RPMI8226 (cell line): Measurements from ENCODE around the gene IVL.

ENCODE experiments used
- DNase-seq: peaks from one replicate; pipeline ENCODE4 v3.0.0-alpha.2; 2015

Gene IVL

DNA sequence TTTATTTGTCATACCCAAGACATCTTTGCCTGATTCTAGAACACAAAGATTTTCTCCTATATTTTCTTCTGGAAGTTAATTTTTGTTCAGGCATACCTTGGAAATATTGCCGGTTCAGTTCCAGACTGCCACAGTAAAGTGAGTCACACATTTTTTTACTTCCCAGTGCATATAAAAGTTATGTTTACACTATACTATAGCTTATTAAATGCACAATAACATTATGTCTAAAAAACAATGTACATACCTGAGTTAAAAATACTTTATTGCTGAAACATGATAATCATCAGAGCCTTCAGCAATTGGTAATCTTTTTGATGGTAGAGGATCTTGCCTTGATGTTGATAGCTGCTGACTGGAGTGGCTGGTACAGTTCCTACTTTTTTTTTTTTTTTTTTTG lies 20.2 kb upstream of the IVL start:
- DNase-seq, result no peak

DNA sequence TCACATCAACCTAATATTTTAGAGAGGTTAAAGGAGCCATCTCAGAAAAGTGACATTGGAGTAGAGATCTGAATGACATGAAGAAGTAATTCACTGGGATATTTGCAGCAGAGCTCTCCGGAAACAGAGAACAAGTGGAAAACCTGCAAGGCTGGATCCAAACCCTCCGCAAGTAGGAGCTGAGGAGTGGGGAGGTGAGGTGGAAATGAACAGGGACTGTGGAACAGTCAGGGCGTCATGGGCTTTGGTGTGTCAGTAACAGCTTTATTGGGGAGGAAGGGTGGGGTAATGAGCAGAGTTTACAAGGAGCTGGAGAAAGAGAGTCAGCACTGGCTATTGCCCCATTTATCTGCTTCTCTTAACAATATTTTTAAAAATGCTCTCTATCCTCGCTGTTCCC lies 9.3 kb upstream of the IVL start:
- no peak for DNase-seq

DNA sequence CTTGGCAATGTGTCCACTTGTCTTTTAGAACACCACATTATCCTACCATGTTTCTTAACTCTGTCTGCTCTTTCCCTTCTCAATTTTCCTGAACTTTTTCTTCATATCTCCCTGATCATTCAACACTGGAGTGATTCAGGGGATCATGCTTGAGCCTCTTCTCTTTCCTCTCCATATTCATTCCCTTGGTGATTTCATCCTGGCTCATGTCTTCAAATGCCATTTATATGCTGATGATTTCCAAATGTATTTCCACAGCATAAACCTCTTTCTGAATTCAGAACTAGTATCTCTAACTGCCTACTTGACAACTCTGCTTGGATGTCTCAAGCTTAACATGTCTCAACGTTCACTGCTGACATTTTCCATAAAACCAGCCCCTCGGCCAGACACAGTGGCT lies 8.5 kb upstream of the IVL start:
- no peak for DNase-seq

DNA sequence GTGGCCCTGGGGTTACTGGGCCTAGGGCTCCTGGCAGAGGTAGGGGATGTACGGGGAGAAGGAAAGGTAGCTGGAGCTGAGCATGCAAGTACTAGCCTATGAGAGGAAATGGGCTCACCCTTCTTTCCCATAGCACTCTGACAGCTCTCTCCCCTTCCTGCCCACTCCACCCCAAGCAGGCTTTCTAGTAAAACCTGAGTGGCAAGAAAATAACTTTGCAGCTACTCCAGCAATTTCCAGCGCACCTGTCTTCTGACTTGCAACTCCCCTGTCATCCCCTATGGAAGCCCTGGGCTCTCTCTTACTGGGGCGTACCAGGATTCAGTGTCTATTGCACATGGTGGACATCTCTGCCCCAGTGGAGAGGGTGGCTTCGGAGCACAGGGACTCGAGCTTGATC lies 6.7 kb upstream of the IVL start:
- no peak for DNase-seq

GRCh38 chr1:152902636-152903035 lies 5.7 kb upstream of the IVL start:
- no peak for DNase-seq

DNA sequence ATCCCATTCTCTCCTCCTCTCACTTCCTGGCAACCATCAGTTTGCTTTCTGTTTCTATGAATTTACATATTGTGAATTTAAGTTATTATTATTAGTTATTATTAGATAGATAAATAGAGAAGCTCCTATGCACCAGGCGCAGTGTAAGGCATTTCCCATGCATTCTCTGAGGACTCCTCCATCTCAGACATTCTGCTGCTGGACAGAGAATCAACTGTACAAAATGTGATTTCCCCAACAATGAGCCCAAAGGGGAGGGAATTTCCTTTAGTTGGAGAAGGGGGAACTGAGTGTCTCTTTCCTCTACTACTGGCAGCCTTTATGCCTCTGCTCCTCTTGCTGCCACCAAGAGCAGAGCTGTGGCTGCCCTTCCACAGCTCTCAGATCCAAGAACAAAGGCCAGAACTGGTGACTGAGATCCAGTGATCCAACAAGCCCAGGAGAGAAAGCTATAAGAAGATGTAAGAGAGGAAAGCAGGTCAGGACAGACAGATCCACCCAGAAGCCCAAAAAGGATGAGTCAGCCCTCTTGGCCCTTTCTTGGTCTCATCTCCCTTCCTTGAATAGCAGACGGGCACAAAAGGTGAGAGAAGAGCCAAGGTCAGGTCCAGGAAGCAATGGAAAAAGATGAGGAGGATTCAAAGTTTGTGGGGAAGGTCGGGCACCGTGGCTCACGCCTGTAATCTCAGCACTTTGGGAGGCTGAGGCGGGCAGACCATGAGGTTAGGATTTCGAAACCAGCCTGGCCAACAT lies 3.5 kb upstream of the IVL start:
- no peak for DNase-seq

DNA sequence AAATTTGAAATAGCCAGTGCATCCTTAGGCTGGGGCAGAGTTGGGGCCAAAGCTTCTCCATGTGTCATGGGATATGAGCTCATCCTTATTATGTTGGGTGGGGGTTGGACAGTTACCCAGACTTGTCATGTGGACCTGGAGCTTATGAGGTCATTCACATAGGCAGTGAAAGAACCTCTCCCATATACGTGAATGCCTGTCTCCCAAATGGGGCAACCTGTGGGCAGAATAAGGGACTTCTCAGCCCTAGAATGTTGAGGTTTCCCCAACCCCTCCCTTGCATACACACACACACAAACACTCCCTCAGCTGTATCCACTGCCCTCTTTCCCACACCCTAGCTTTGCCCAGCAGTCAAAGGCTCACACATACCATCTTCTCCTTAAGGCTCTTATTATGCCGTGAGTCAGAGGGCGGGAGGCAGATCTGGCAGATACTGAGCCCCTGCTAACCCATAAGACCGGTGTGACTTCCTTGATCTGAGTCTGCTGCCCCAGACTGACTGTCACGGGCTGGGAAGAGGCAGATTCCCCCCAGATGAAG lies 2.3 kb upstream of the IVL start:
- no peak for DNase-seq

DNA sequence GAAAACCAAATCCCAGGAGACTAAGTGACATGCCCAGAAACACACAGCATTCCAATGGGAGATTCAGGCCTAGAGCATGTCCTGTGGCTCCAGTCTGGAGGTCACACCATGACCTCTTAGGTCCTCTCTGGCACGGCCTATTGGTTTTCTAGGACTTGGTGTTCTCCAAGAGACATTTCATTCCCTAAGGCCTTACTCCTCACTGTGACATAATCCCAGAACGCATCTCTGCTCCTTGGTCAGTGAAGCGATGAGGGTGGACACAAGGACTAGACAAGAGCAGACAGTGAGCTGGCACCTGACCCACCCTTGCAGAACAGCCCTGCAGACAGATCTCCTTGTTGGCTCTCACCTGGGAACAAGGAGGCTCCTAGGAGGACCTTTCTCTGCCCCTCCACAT lies 860 bp downstream of the IVL start:
- DNase-seq, result no peak

- no peak for DNase-seq
These were observed 4.1 kb downstream of the IVL start for GRCh38 chr1:152912471-152912870.

- no peak for DNase-seq
These were observed 4.6 kb downstream of the IVL start for GRCh38 chr1:152912900-152913299.

- peak; percentile 15 for DNase-seq
These were observed 9.4 kb downstream of the IVL start for GRCh38 chr1:152917794-152918193.

DNA sequence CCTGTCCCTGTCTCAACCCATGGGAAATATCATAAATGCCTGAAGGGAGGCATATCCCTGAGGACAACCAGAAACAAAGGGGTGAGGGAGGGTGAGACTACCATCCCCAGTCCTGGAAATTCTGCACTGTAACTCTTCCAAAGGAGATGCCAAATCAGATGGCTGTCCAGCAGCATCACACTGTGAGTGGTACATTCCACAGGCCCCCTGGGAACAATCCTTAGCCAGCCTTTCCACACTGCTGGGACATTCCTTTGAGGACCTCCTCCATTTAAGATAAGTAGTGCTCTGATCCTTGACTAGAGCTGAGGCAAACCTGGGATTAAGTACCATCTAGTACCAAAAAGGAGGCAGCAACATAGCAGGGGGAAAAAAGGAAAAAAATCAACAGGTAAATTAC lies 10.7 kb downstream of the IVL start:
- DNase-seq, result no peak

GRCh38 chr1:152924191-152924590 lies 15.8 kb downstream of the IVL start:
- peak; percentile 12 for DNase-seq

DNA sequence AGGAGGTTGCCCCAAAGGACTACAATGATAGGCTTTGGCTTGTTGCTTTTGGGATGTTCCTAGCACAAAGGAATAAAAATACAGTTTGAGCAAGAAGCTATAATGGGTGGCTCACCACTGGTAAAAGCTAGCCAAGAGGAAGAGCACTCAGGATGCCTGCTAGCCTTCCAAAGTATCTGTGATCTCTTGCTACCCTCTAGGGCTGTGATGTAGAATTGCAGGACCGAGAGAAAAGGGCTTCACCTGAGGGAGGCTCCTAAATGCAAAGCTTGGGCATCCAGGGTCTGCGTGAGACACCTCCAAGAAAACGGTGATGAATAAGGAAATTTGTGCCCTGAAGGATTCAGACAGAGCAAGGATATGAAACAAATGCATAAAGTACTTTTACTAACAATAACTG lies 17.7 kb downstream of the IVL start:
- peak; percentile 27 for DNase-seq

- no peak for DNase-seq
These were observed 20.3 kb downstream of the IVL start for GRCh38 chr1:152928671-152929070.

DNA sequence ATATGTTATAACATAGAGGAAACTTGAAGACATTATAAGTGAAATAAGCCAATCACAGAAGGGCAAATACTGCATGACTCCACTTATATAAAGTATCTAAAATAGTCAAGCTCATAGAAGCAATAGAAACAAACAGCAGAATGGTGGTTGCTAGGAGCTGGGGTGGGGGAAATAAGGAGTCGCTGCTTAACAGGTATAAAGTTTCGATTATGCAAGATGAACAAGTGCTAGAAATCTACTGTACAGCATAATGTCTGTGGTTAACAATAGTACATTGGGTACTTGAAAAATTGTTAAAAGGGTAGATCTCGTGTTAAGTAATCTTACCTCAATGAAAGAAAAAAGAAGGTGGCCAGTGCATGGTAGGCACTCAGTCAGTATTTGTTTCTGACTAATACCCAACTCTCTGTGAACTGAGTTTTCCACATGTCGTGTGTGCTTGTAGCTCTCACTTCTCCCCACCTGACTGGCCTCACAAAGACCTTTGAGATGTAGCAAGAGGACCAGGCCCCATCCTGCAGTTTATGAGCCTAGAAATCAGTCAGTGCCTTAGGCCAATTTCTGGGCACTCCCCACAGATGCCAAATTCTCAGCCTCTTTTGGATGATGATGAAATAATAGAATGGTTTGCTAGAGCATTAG lies 23.9 kb downstream of the IVL start:
- DNase-seq, result no peak

- DNase-seq, result no peak
These were observed 24.9 kb downstream of the IVL start for GRCh38 chr1:152933196-152933595.

DNA sequence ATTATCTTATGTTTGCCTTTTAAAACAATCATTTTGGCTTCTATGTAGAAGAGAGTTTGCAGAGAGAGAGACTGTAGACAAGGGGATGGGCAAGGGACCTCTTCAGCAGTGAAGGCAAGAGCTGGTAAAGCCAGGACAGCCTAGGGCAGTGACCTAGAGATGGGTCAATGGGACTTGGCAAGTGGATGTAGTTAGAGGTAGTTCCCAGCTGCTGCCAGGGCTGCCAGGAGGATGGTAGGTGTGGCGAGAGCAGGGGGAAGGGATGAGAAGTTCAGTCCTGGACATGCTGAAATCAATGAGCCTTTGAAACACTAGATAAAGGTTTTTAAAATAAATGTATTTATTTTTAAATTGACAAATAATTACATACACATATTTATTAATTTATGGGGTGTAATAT lies 32.3 kb downstream of the IVL start:
- DNase-seq, result no peak

DNA sequence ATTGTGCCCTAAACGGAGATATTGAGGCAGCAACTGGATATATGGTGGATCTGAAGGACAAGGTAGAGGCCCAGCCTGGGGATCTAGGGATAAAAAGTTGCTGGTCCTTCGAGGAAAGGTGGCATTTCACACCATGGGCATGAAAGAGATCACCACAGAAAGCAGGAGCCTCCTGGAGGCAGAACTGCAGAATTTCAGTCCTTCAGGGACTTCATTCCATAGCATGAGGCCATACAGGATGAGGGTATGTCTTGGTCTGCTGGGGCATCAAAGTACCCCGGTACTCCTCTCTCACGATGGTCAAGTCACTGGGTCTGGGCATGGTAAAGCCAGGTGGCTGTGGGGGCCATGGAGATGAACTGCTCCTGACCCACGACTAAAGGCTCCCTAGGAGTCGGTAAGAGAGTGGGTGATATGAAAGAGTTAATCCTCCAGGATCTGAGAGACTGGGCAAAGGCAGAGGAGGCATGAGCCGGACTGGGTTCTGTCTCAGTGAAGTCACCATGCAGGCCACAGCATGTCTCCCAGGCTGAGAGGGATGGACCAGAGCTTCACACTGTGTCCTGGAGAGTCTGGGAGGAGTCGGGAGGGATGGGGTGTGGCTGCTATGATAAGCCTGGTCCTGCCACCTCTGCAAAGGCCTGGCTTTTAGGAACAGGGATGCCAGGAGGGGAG lies 32.8 kb downstream of the IVL start:
- DNase-seq, result no peak

DNA sequence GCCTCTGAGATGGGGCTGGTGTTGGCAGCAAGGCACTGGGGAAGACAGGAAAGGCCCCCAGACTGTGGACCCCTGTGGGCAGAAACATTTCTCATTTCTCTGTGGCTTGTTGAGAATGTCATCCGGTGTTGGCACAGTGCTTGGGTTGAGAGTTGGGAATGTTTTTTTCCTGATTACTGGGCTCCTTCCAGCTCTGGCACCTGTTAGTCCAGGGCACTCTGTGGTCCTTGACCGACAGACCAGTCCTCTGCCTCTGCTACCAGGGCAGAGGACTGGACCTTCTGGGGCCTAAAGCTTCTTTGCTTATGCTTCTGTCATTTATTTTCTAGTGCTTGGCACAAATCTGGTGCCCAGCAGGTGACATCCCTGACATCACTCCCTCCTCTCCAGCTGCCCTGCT lies 33.8 kb downstream of the IVL start:
- no peak for DNase-seq

DNA sequence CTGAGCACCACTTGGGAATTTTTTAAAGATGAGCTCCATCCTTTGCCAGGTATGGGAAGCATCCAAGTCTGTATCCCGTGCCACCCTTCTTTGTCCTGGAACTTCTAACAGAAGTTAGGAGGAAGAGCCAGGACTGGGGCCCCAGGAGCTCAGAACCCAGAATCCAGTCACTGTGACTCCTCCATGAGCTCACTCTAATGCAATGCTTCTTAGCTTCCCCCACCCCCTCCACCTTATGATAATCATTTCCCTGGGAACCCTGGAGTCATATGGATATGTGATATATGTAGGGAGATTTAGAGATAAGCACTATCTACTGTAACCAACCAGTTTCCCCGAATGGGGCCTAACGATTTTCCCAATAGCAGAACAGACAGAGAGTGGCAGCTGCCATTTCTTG lies 37.9 kb downstream of the IVL start:
- DNase-seq, result no peak

DNA sequence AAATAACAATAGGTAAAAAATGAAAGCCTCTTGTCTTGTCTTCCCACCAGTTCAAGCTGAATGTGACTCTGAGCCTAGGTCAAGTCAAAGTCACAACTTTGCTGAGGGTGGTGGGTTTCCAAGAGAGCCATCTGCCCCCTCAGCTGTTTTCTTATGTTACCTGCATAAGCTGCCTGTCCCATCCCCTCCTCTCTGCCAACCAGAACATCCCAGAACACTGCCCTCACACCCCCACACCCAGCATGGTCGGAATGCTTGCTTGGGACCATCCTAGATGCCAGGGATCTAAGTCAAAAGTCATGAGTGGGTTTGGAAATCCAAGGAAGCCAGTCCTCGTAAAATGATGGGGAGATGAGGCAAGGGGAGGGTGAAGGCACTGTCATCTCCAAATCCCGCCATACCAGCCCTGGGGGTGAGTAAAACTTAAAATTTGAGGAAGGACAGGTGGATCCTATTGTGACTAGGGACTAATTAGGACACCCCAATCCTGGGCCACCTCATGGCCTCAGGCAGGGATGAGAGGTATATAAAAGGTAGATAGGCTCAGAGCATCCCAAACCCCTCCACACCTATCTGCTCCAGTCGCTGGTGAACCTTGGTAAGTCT lies 38.4 kb downstream of the IVL start, which contains the start of gene SPRR5:
SPRR5 (plus strand) TSS at position 556 of the 606 bp plus-strand sequence. CDS start 1,349 bp downstream, outside the sequence.
- no peak for DNase-seq

DNA sequence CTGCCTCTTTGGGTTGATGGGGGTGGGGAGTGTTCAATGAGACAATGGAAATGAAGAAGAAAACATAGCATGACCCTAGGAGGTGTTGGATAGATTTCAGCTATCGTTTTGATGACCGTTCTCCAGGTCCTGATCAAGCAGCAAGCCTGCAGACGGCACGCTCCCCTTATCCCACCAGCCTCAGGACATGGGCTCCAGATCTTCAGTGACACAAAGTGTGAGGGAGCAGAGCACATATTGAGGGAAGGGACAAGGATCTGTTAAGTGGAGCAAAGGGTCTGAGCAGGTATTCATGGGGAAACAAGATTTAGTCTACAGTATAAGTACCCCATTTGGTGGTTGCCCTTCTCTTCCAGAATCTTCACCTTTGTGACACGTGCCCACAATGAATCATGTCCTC lies 43.4 kb downstream of the IVL start:
- DNase-seq, result no peak

DNA sequence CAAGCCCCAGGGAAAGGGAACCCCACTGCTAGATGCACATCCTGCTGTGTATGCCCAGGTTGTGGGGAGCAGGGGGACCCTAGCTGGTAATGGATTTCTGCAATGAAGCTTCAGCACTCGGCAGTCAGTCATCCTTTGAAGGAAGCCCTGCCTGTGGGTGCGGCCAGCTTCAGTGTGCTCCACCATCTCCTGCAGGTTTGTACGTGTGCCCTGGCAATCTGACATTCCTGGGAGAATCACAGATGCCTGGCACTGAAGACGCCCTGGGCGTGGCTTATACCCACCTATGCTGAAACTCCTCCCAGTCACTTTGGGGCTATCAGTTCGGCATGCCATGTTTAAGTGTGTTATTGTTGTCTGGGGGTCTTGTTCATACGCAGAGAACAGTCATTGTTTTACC lies 45.4 kb downstream of the IVL start:
- DNase-seq, result no peak
